Measurements from ENCODE around the gene SOCS3. TPM values are rescaled to one million over a fixed set of nuclear protein-coding genes. Genes with fewer than 3 reads are reported as not detected.

Gene SOCS3
- total RNA-seq, 1 donor from 2014 or later: 3.1 TPM

GRCh38 chr17:78399693-78400144 is 39.8 kb upstream of the SOCS3 start:
- Mint-ChIP-seq H3K4me3 (ENCODE audit: unreplicated experiment) (no peak overlapping the region), H3K4me1 (ENCODE audit: low read depth, unreplicated experiment) (peaks cover 24% of the 10 kb centered on the region), H3K9me3 (ENCODE audit: unreplicated experiment) (peaks cover 5% of the 10 kb centered on the region), H3K36me3 (ENCODE audit: unreplicated experiment) (peaks cover 4% of the 10 kb centered on the region), H3K27me3 (ENCODE audit: unreplicated experiment) (no peaks in the 10 kb centered on the region), H3K27ac (ENCODE audit: unreplicated experiment) (no peak overlapping the region)
- TF ChIP-seq, protein P1, sequence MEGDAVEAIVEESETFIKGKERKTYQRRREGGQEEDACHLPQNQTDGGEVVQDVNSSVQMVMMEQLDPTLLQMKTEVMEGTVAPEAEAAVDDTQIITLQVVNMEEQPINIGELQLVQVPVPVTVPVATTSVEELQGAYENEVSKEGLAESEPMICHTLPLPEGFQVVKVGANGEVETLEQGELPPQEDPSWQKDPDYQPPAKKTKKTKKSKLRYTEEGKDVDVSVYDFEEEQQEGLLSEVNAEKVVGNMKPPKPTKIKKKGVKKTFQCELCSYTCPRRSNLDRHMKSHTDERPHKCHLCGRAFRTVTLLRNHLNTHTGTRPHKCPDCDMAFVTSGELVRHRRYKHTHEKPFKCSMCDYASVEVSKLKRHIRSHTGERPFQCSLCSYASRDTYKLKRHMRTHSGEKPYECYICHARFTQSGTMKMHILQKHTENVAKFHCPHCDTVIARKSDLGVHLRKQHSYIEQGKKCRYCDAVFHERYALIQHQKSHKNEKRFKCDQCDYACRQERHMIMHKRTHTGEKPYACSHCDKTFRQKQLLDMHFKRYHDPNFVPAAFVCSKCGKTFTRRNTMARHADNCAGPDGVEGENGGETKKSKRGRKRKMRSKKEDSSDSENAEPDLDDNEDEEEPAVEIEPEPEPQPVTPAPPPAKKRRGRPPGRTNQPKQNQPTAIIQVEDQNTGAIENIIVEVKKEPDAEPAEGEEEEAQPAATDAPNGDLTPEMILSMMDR (IDR thresholded peaks at IDR 0.05; ENCODE audit: partially characterized antibody, unreplicated experiment): no peak
- no peak for DNase-seq

GRCh38 chr17:78399028-78399692 is 39.3 kb upstream of the SOCS3 start:
- peaks cover 7% of the 10 kb centered on the region for H3K9me3 Mint-ChIP-seq (ENCODE audit: unreplicated experiment)
- TF ChIP-seq, protein P1 (IDR thresholded peaks at IDR 0.05; ENCODE audit: partially characterized antibody, unreplicated experiment): no peak
- DNase-seq: no peak
- H3K4me3 Mint-ChIP-seq (ENCODE audit: unreplicated experiment): no peak overlapping the region
- H3K27me3 Mint-ChIP-seq (ENCODE audit: unreplicated experiment): no peaks in the 10 kb centered on the region
- peaks cover 24% of the 10 kb centered on the region for H3K4me1 Mint-ChIP-seq (ENCODE audit: low read depth, unreplicated experiment)
- peaks cover 4% of the 10 kb centered on the region for H3K36me3 Mint-ChIP-seq (ENCODE audit: unreplicated experiment)
- H3K27ac Mint-ChIP-seq (ENCODE audit: unreplicated experiment): no peak overlapping the region

GRCh38 chr17:78398390-78398789 is 38.5 kb upstream of the SOCS3 start:
- no peaks in the 10 kb centered on the region for H3K27me3 Mint-ChIP-seq (ENCODE audit: unreplicated experiment)
- peaks cover 7% of the 10 kb centered on the region for H3K9me3 Mint-ChIP-seq (ENCODE audit: unreplicated experiment)
- peaks cover 4% of the 10 kb centered on the region for H3K36me3 Mint-ChIP-seq (ENCODE audit: unreplicated experiment)
- no peak overlapping the region for H3K27ac Mint-ChIP-seq (ENCODE audit: unreplicated experiment)
- H3K4me1 Mint-ChIP-seq (ENCODE audit: low read depth, unreplicated experiment): peaks cover 22% of the 10 kb centered on the region
- TF ChIP-seq, protein P1 (IDR thresholded peaks at IDR 0.05; ENCODE audit: partially characterized antibody, unreplicated experiment): no peak
- no peak for DNase-seq
- no peak overlapping the region for H3K4me3 Mint-ChIP-seq (ENCODE audit: unreplicated experiment)

- Mint-ChIP-seq H3K36me3 (ENCODE audit: unreplicated experiment) (peaks cover 4% of the 10 kb centered on the region), H3K4me3 (ENCODE audit: unreplicated experiment) (no peak overlapping the region), H3K4me1 (ENCODE audit: low read depth, unreplicated experiment) (peaks cover 15% of the 10 kb centered on the region), H3K9me3 (ENCODE audit: unreplicated experiment) (peaks cover 7% of the 10 kb centered on the region), H3K27me3 (ENCODE audit: unreplicated experiment) (no peaks in the 10 kb centered on the region), H3K27ac (ENCODE audit: unreplicated experiment) (no peak overlapping the region)
- TF ChIP-seq, protein P1 (IDR thresholded peaks at IDR 0.05; ENCODE audit: partially characterized antibody, unreplicated experiment): no peak
- DNase-seq: no peak
Observed at GRCh38 chr17:78397681-78398101, 37.8 kb upstream of the SOCS3 start.
